Liver (tissue), 3 donors: ENCODE measurements around the gene GGACT.

Source experiments
- REST ChIP-seq: IDR thresholded peaks from 2 replicates; pipeline ENCODE4 v1.6.1; 2016; ENCODE audit warnings: antibody characterized with exemption, mild to moderate bottlenecking
- RXRA ChIP-seq, 2 donors: IDR thresholded peaks; 2 replicates each; pipeline ENCODE4 v1.6.1; 2017 to 2018; ENCODE audit warnings: antibody characterized with exemption in 2 of 2, mild to moderate bottlenecking in 1 of 2
- TF ChIP-seq, protein P1 (sequence below): fragments of 150-350 bp; IDR thresholded peaks from 2 replicates; pipeline ENCODE4 v1.5.1; 2017; ENCODE audit warnings: improper control_type of control experiment, low read depth, low read length; ENCODE audit not compliant: missing input control
- donor health status: healthy.
- donor health status: healthy.

GRCh38 chr13:100519626-100520025 is 69.0 kb downstream of the GGACT start:
- no peak for TF ChIP-seq REST
- TF ChIP-seq, protein P1, sequence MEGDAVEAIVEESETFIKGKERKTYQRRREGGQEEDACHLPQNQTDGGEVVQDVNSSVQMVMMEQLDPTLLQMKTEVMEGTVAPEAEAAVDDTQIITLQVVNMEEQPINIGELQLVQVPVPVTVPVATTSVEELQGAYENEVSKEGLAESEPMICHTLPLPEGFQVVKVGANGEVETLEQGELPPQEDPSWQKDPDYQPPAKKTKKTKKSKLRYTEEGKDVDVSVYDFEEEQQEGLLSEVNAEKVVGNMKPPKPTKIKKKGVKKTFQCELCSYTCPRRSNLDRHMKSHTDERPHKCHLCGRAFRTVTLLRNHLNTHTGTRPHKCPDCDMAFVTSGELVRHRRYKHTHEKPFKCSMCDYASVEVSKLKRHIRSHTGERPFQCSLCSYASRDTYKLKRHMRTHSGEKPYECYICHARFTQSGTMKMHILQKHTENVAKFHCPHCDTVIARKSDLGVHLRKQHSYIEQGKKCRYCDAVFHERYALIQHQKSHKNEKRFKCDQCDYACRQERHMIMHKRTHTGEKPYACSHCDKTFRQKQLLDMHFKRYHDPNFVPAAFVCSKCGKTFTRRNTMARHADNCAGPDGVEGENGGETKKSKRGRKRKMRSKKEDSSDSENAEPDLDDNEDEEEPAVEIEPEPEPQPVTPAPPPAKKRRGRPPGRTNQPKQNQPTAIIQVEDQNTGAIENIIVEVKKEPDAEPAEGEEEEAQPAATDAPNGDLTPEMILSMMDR, result no peak
- TF ChIP-seq RXRA (IDR thresholded peaks at IDR 0.05), result no peak
